ENCODE results near the gene HLA-G.

- TF ChIP-seq CTCF (conservative IDR thresholded peaks at IDR 0.05; ENCODE audit: low read length) (no peak), EZH2phosphoT487 (IDR thresholded peaks at IDR 0.05; ENCODE audit: borderline replicate concordance) (no peak)
Measured at GRCh38 chr6:29791786-29792122, 35.9 kb upstream of the HLA-G start.

Measured in Loucy (cell line).